IMR-90 (cell line): Measurements from ENCODE around the gene CCDC90B. TPM values are rescaled to one million over a fixed set of nuclear protein-coding genes. Genes with fewer than 3 reads are reported as not detected.

Source experiments
- ATAC-seq: fragments of 200-7000 bp; cut with Tn5 transposase; 2 replicates; pipeline ENCODE4 v1.9.1; 2020; ENCODE audit warnings: low read depth, mild to moderate bottlenecking, moderate library complexity
- BruUV-seq: library from RNA; stranded (reverse); fragments of 400-500 nt; replicated peaks from 2 replicates; lab custom pipeline; 2021; lab: Mats Ljungman, UMichigan
- CTCF ChIA-PET: fragments of 300-600 bp; formaldehyde crosslinking; extraction: SDS; loops from one replicate; lab custom pipeline; 2021; ENCODE audit warnings: antibody characterized with exemption; lab: Yijun Ruan, JAX
- POLR2A ChIA-PET: fragments of 300-600 bp; sonication (Branson Sonifier 250); formaldehyde crosslinking; loops from one replicate; lab custom pipeline; 2022; ENCODE audit warnings: antibody characterized with exemption; ENCODE audit not compliant: unreplicated experiment; lab: Charles Lee
- DNase-seq: peaks from one replicate; pipeline ENCODE4 v3.0.0; 2013
- H2AFZ ChIP-seq: replicated peaks from 2 replicates; pipeline ENCODE3; 2013; ENCODE audit warnings: low read length, mild to moderate bottlenecking; ENCODE audit not compliant: poor library complexity
- H2AK5ac ChIP-seq: 2 replicates; pipeline ENCODE4 v1.6.1; 2013; ENCODE audit warnings: low read depth, low read length, inconsistent platforms
- H2AK9ac ChIP-seq: replicated peaks from 2 replicates; pipeline ENCODE3; 2013; ENCODE audit warnings: mild to moderate bottlenecking, low read depth, low read length, moderate library complexity; ENCODE audit not compliant: poor library complexity
- H2BK120ac ChIP-seq: 2 replicates; pipeline ENCODE4 v1.6.1; 2013; ENCODE audit warnings: low read depth, low read length, inconsistent platforms
- H2BK15ac ChIP-seq: 3 replicates; pipeline ENCODE4 v1.6.1; 2013; ENCODE audit warnings: low read depth, low read length, inconsistent platforms
- H2BK20ac ChIP-seq: 2 replicates; pipeline ENCODE4 v1.6.1; 2013; ENCODE audit warnings: low read depth, mild to moderate bottlenecking, inconsistent platforms, low read length, moderate library complexity
- H2BK5ac ChIP-seq: 2 replicates; pipeline ENCODE4 v1.6.1; 2013; ENCODE audit warnings: mild to moderate bottlenecking, low read depth, low read length, inconsistent platforms; ENCODE audit not compliant: poor library complexity, severe bottlenecking
- H3K14ac ChIP-seq: replicated peaks from 2 replicates; pipeline ENCODE4 v1.6.1; 2013; ENCODE audit warnings: low read depth, low read length, inconsistent platforms
- H3K18ac ChIP-seq: 2 replicates; pipeline ENCODE4 v1.6.1; 2013; ENCODE audit warnings: low read depth, low read length, control low read depth
- H3K23ac ChIP-seq: 2 replicates; pipeline ENCODE4 v1.6.1; 2013; ENCODE audit warnings: low read depth, low read length, inconsistent platforms
- H3K27ac ChIP-seq: 2 replicates; pipeline ENCODE4 v1.5.1; 2013; ENCODE audit warnings: mild to moderate bottlenecking, control low read depth, low read length; ENCODE audit not compliant: insufficient read depth
- H3K27me3 ChIP-seq: 2 replicates; pipeline ENCODE4 v1.6.1; 2013; ENCODE audit warnings: low read length; ENCODE audit not compliant: control insufficient read depth, insufficient read depth
- H3K36me3 ChIP-seq: 2 replicates; pipeline ENCODE4 v1.6.1; 2013; ENCODE audit warnings: low read length, mixed read lengths; ENCODE audit not compliant: control insufficient read depth, insufficient read depth
- H3K4ac ChIP-seq: 2 replicates; pipeline ENCODE4 v1.6.1; 2013; ENCODE audit warnings: low read depth, low read length, inconsistent platforms
- H3K4me1 ChIP-seq: 2 replicates; pipeline ENCODE4 v1.6.1; 2013; ENCODE audit warnings: low read length, mixed read lengths; ENCODE audit not compliant: control insufficient read depth, insufficient read depth
- H3K4me2 ChIP-seq: 2 replicates; pipeline ENCODE4 v1.6.1; 2013; ENCODE audit warnings: low read depth, mild to moderate bottlenecking, control low read depth, low read length, moderate library complexity
- H3K4me3 ChIP-seq: 2 replicates; pipeline ENCODE4 v1.5.1; 2013; ENCODE audit warnings: low read depth, mild to moderate bottlenecking, control low read depth, low read length, moderate library complexity; ENCODE audit not compliant: insufficient read depth
- H3K56ac ChIP-seq: 2 replicates; pipeline ENCODE4 v1.6.1; 2013; ENCODE audit warnings: low read length, inconsistent platforms; ENCODE audit not compliant: insufficient read depth; ENCODE audit errors: extremely low read depth
- H3K79me1 ChIP-seq, 2 experiments: 2 replicates each; pipeline ENCODE4 v1.6.1; 2013; ENCODE audit warnings: low read length in 2 of 2, inconsistent platforms in 1 of 2, low read depth in 1 of 2
- H3K9ac ChIP-seq: 2 replicates; pipeline ENCODE4 v1.6.1; 2013; ENCODE audit warnings: low read depth, low read length, control low read depth
- H3K9me1 ChIP-seq: 2 replicates; pipeline ENCODE4 v1.6.1; 2013; ENCODE audit warnings: low read length, inconsistent platforms; ENCODE audit not compliant: insufficient read depth
- H3K9me3 ChIP-seq: 2 replicates; pipeline ENCODE4 v1.6.1; 2013; ENCODE audit warnings: low read length; ENCODE audit not compliant: control insufficient read depth, insufficient read depth
- H4K20me1 ChIP-seq: 2 replicates; pipeline ENCODE4 v1.6.1; 2013; ENCODE audit warnings: low read length, inconsistent platforms; ENCODE audit not compliant: insufficient read depth
- H4K5ac ChIP-seq: 2 replicates; pipeline ENCODE4 v1.6.1; 2013; ENCODE audit warnings: mild to moderate bottlenecking, low read depth, low read length, control low read depth
- H4K8ac ChIP-seq, 2 experiments: 2 replicates each; pipeline ENCODE4 v1.6.1; 2013; ENCODE audit warnings: low read depth in 2 of 2, low read length in 2 of 2, control low read depth in 1 of 2, inconsistent platforms in 1 of 2
- H4K91ac ChIP-seq: 2 replicates; pipeline ENCODE4 v1.6.1; 2013; ENCODE audit warnings: low read depth, low read length, inconsistent platforms; ENCODE audit not compliant: insufficient read depth
- BHLHE40 ChIP-seq: fragments of 150-350 bp; IDR thresholded peaks from 2 replicates; pipeline ENCODE4 v1.6.1; 2016; ENCODE audit warnings: mild to moderate bottlenecking, low read depth, low read length
- CEBPB ChIP-seq: IDR thresholded peaks from 2 replicates; pipeline ENCODE4 v1.6.1; 2012; ENCODE audit warnings: low read depth, low read length, improper control_type of control experiment
- CHD1 ChIP-seq: IDR thresholded peaks from 2 replicates; pipeline ENCODE4 v1.6.1; 2012; ENCODE audit warnings: low read depth, low read length, improper control_type of control experiment
- FOS ChIP-seq: fragments of 150-350 bp; IDR thresholded peaks from 2 replicates; pipeline ENCODE4 v1.6.1; 2016; ENCODE audit warnings: low read depth, low read length
- MXI1 ChIP-seq: IDR thresholded peaks from 2 replicates; pipeline ENCODE4 v1.6.1; 2012; ENCODE audit warnings: low read depth, mild to moderate bottlenecking, low read length, moderate library complexity, borderline replicate concordance
- NFE2L2 ChIP-seq: fragments of 150-350 bp; IDR thresholded peaks from 2 replicates; pipeline ENCODE4 v1.6.1; 2016; ENCODE audit warnings: low read depth, mild to moderate bottlenecking, low read length
- POLR2A ChIP-seq: IDR thresholded peaks from 2 replicates; pipeline ENCODE4 v1.6.1; 2012; ENCODE audit warnings: mild to moderate bottlenecking, low read depth, low read length
- RAD21 ChIP-seq: IDR thresholded peaks from 2 replicates; pipeline ENCODE4 v1.6.1; 2012; ENCODE audit warnings: low read length, improper control_type of control experiment
- RCOR1 ChIP-seq: IDR thresholded peaks from 2 replicates; pipeline ENCODE4 v1.6.1; 2012; ENCODE audit warnings: mild to moderate bottlenecking, low read length, improper control_type of control experiment; ENCODE audit not compliant: insufficient replicate concordance
- RFX5 ChIP-seq: IDR thresholded peaks from 2 replicates; pipeline ENCODE4 v1.8.0; 2012; ENCODE audit warnings: low read depth, mild to moderate bottlenecking, low read length, moderate library complexity
- SMC3 ChIP-seq: fragments of 150-350 bp; IDR thresholded peaks from 2 replicates; pipeline ENCODE4 v1.6.1; 2016; ENCODE audit warnings: low read depth, mild to moderate bottlenecking, antibody characterized with exemption, low read length, moderate library complexity
- WGBS, 2 experiments: methylation state at CpG; one replicate each; pipeline versions ENCODE4 v1.1.5 to v1.1.7; 2013; ENCODE audit warnings: missing lambda C conversion rate in 2 of 2; ENCODE audit not compliant: insufficient read length in 1 of 2; ENCODE audit errors: extremely low coverage in 2 of 2; 5-methylcytosine and 5-hydroxymethylcytosine counted together
- dilution Hi-C: fragments of 300-500 bp; cut with HindIII; formaldehyde crosslinking; loops from one replicate; pipeline ENCODE4 v1.14.3; 2018; ENCODE audit warnings: low sequenced_read_pairs; ENCODE audit not compliant: unreplicated experiment
- in situ Hi-C: fragments of 300-500 bp; cut with MboI; formaldehyde crosslinking; loops from 3 replicates; pipeline ENCODE4 v1.14.3; 2019; ENCODE audit warnings: low sequenced_read_pairs, inconsistent platforms, mixed read lengths
- intact Hi-C: fragments of 100-400 bp; cut with micrococcal nuclease; formaldehyde crosslinking; loops from 2 replicates; pipeline ENCODE4 v1.10.0; 2022
- polyA plus RNA-seq, 3 experiments: library from polyadenylated mRNA; depleted of rRNA; stranded (reverse); fragments of >200 nt; gene quantifications; 2 replicates each; pipeline ENCODE4 v1.2.3, GENCODE V29; 2012; ENCODE audit warnings: low replicate concordance in 1 of 3
- total RNA-seq: library from RNA; depleted of rRNA; stranded (reverse); fragments of >200 nt; gene quantifications from 2 replicates; pipeline ENCODE4 v1.2.3, GENCODE V29; 2012
- TF ChIP-seq, protein P1 (sequence below): conservative IDR thresholded peaks from 2 replicates; pipeline ENCODE4 v1.5.1; 2012; ENCODE audit warnings: mild to moderate bottlenecking, low read depth, low read length, improper control_type of control experiment

CCDC90B gene
- total and polyA plus RNA-seq, 2 of the 4 experiments (the other 2 are of a cell fraction): 35.8 to 43.7 TPM

DNA sequence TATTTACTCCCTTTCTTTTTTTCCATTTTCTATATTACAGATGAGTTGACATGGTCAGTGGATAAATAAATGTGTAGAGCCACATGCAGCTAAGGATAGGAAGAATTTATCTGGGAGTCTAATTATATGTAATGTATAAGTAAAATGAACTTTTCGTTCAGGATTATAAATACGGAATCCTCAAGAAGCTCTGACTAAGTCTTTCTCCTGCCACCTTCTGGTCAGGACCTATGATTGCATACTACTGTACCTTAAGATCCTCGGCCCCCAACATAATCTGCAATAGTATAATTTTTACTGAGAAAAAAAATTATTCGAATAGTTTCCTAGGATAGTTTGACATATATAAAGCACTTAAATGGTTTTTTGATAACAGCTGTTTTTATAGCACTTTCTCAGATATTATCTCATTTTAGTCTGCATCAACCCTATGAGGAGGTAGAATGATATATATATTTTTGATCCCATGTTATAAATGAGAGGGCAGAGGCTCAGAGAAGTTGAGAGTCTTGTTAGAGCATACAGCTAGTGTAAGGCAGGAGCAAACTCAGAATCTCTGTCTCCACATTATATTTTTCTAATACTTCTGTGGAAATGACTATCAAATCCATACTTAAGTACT is 36.1 kb downstream of the CCDC90B start:
- TF ChIP-seq RAD21 (peak; percentile 60), CHD1 (no peak), BHLHE40 (no peak), NFE2L2 (no peak), POLR2A (no peak), RFX5 (no peak), RCOR1 (no peak), CEBPB (no peak), SMC3 (peak; percentile 76), MXI1 (no peak), FOS (no peak)
- TF ChIP-seq, protein P1, sequence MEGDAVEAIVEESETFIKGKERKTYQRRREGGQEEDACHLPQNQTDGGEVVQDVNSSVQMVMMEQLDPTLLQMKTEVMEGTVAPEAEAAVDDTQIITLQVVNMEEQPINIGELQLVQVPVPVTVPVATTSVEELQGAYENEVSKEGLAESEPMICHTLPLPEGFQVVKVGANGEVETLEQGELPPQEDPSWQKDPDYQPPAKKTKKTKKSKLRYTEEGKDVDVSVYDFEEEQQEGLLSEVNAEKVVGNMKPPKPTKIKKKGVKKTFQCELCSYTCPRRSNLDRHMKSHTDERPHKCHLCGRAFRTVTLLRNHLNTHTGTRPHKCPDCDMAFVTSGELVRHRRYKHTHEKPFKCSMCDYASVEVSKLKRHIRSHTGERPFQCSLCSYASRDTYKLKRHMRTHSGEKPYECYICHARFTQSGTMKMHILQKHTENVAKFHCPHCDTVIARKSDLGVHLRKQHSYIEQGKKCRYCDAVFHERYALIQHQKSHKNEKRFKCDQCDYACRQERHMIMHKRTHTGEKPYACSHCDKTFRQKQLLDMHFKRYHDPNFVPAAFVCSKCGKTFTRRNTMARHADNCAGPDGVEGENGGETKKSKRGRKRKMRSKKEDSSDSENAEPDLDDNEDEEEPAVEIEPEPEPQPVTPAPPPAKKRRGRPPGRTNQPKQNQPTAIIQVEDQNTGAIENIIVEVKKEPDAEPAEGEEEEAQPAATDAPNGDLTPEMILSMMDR: peak; percentile 64
- dilution Hi-C loops: no loop called here
- Histone ChIP-seq H2AFZ (no peak overlapping the region), H3K79me1 (no peaks in the 10 kb centered on the region), H3K18ac (no peak overlapping the region), H2BK15ac (no peak overlapping the region), H2BK5ac (no peak overlapping the region), H4K8ac (no peak overlapping the region), H3K4me2 (no peak overlapping the region), H2BK120ac (no peak overlapping the region), H3K23ac (no peak overlapping the region), H3K9ac (no peak overlapping the region), H3K27me3 (no peaks in the 10 kb centered on the region), H3K14ac (no peak overlapping the region), H2AK5ac (no peak overlapping the region), H3K9me1 (no peaks in the 10 kb centered on the region), H2BK20ac (no peak overlapping the region), H3K36me3 (no peaks in the 10 kb centered on the region), H3K4ac (no peak overlapping the region), H3K56ac (no peak overlapping the region), H2AK9ac (no peak overlapping the region), H3K9me3 (no peaks in the 10 kb centered on the region), H4K20me1 (no peaks in the 10 kb centered on the region), H3K4me1 (0 out of 2 replicates have a peak, but pooled peaks cover 2% of the 10 kb centered on the region), H4K5ac (no peak overlapping the region), H3K27ac (no peak overlapping the region), H3K4me3 (no peak overlapping the region), H4K91ac (no peak overlapping the region)
- CTCF ChIA-PET: interaction anchor here (0.6 to 2.1 kb wide), 13 partner anchors 8 to 569 kb away, joined by 3 to 14 read pairs (median 4); partner anchors contain the start of genes PRCP and RAB30
- BruUV-seq: no TSS peak
- DNase-seq (peak; percentile 69), ATAC-seq (peak; percentile 92)
- POLR2A ChIA-PET: interaction anchor here (0.6 kb wide), 1 partner anchor 155 kb away, joined by 5 read pairs; no protein-coding TSS in a partner anchor
- in situ Hi-C loops: loop anchor here (5.0 kb wide), 1 partner anchor 343 kb away; no protein-coding TSS in a partner anchor
- intact Hi-C loops: loop anchor here (1.0 to 5.0 kb wide), 3 partner anchors 43 to 532 kb away; no protein-coding TSS in a partner anchor
- WGBS, 2 experiments: no CpG with 5 or more reads among the region's 4 CpGs
